Measurements from ENCODE around the gene COL25A1. TPM values are rescaled to one million over a fixed set of nuclear protein-coding genes. Genes with fewer than 3 reads are reported as not detected.

COL25A1 gene
- total RNA-seq, 1 experiment from 2014 or later = 23.0 TPM

DNA sequence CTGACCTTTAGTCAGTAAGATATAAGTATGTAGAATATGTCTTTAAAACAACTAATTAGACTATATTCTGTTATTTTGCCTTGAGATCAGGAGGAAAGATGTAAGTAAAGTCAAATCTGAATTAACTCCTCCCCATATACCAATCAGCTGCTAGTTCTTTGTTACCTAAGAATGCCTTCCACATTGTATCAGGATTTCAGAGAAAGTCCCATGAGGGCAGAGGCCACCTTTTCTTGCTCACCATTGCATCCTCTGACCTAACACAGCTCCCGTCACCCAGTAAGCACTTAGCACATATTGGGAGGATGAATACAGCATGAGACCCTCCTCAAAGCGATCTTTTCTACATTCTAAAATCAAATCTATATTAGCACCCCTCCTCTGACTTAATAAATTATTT, 87.0 kb downstream of the COL25A1 start:
- DNase-seq (ENCODE audit: low read depth) = no peak

DNA sequence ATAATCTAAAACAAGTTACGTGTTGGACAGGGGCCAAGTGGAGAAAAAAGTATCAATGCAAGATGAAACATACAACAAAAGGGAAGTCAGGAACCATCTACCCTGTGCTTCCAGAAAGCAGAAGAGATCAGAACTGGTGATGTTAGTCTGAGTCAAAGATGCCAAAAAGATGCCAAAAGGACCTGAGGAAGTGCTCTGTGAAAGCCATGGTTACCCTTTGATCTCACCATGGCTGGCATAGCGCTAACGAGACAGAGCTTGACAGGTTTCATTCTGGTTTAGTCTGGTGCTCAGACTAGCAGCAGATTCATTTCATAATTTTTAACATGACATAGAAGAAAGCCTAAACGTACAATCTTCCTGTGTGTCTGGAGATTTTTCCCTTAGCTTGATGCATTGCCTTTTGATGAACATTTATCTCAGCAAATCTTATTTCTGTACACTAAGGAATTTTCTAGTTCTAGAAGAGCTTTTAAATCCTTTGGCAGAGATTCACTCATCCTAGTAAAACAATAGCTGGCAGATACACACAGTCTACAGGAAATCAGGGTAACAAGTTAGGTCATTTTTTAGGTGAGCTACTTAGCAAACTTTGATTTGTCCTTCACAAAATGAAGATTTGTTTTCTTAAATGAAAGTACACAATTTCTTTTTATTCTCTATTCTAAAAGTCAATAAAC, 87.7 kb downstream of the COL25A1 start:
- DNase-seq (ENCODE audit: low read depth) = peak; percentile 59

GRCh38 chr4:109213056-109213455, 89.4 kb downstream of the COL25A1 start:
- no peak for DNase-seq (ENCODE audit: low read depth)

DNA sequence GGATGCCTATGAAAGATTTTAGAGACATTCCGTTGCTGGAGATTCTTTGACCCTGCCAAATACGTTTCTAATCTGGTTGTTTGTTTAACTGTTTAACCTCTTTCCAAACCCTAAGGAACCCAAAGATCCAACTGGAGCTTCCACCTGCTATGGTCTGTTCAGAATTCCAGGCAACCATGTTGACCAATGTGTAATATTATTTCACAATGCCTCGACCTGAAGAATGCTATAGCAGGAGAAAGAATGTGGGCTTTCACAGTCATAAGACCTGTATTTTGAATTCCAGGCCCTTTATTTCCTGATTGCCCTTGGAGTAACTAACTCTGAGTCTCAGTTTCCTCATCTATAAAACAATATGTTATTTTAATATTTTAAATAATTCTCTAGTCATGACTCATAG, 90.8 kb downstream of the COL25A1 start:
- DNase-seq (ENCODE audit: low read depth) = peak; percentile 92

GRCh38 chr4:109209647-109210046, 92.8 kb downstream of the COL25A1 start:
- DNase-seq (ENCODE audit: low read depth) = no peak

DNA sequence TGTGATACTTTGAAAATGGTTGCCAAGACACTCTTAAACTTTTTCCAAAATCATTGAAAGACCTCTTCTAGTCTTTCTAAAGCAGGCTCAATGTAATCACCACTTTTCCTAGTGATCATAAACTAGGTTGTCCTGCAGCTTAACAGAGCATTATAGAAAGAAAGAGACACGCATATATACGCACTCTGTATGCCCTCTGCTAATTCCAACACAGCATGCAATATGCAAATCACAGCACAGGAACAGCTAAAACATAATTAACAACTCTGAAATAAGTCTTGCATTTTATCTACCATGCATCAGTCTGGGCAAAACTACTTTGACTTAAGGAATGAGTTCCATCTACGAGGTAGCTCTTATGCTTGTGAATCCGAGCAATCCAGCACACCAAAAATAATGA, 94.6 kb downstream of the COL25A1 start:
- no peak for DNase-seq (ENCODE audit: low read depth)

GRCh38 chr4:109207061-109207460, 95.4 kb downstream of the COL25A1 start:
- peak; percentile 97 for DNase-seq (ENCODE audit: low read depth)

DNA sequence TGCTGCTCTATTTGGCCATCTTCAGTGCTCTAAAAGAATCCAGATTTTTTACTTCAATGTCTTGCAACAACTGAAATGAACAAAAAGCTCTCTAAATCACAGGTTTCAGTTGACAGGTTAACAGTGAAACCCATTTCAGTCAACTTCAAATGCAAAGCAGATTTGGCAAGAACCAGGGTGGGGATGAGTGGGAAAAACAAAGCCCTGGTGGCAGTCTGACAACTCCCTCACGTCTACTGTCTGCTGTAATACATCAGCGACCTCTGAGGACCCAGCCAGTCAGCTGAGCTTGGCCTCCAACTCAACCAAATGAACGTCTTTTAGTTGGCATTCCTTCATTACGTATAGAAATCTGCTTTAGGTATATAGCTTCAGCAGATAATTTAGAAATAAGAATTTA, 95.8 kb downstream of the COL25A1 start:
- peak; percentile 17 for DNase-seq (ENCODE audit: low read depth)

GRCh38 chr4:109205186-109205585, 97.3 kb downstream of the COL25A1 start:
- no peak for DNase-seq (ENCODE audit: low read depth)

DNA sequence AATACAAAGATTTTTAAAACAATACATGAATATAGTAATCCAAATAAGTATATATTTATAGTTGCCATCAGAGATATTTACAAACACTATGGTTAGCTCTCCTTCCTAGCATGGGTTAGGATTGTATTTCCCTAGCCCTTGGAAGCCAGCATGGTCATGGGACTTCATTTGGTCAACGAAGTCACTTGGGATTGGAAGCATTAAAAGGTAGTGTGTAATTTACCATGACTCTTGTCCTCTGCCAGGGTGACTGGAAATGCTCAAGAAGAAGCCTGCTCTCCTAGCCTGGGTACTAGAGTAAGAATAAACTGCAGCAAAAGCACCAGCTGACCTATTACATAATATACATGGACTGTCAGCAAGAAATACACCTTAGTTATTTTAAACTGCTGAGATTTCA, 102.9 kb downstream of the COL25A1 start:
- no peak for DNase-seq (ENCODE audit: low read depth)

- no peak for DNase-seq (ENCODE audit: low read depth)
Measured at GRCh38 chr4:109195646-109196045, 106.8 kb downstream of the COL25A1 start.

GRCh38 chr4:109191216-109191615, 111.2 kb downstream of the COL25A1 start:
- no peak for DNase-seq (ENCODE audit: low read depth)

DNA sequence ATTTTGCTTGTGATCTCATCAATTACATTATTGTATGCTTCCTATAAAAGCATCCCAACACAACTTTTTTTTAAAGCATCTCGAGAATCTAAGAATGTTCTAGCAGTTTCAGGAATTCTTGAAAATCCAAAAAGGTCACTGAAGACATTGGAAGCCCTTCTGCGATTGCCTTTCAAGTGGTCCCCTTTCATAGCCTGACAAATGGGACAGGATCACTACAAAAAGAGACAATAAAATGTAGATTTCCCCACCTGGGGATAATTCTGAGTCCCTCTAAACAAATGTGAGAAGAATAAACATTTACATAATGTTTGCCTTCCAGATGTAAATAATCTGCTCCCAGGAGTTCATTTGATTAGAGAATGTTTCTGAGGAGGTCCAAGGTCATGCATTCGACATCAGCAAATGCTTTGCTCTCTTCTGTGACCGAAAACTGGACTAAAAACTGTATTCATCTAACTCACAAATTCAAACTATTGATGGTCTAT, 116.0 kb downstream of the COL25A1 start:
- DNase-seq (ENCODE audit: low read depth) = no peak

DNA sequence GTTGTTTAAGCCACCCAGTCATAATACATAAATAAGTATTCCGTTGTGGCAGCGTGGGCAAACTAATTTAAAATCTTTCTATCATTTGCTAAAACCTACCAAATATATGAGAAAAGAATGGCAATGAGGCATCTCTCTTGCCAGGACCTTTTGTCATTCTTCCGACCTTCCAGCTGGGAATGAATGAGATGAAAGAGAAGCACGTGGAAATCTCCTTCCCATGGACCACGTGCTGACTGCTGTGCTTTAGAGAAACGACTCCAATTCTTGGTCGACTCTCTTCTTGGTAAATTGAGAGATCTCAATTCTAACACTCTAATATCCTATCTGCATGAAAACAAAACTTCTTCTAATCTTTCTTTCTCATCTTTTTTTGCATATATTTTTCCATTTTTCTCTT, 116.5 kb downstream of the COL25A1 start:
- DNase-seq (ENCODE audit: low read depth) = no peak

- DNase-seq (ENCODE audit: low read depth) = no peak
Measured at GRCh38 chr4:109185548-109185947, 116.9 kb downstream of the COL25A1 start.

- no peak for DNase-seq (ENCODE audit: low read depth)
Measured at GRCh38 chr4:109184491-109184961, 117.9 kb downstream of the COL25A1 start.

- no peak for DNase-seq (ENCODE audit: low read depth)
Measured at GRCh38 chr4:109183931-109184490, 118.4 kb downstream of the COL25A1 start.

GRCh38 chr4:109182696-109183095, 119.8 kb downstream of the COL25A1 start:
- no peak for DNase-seq (ENCODE audit: low read depth)

DNA sequence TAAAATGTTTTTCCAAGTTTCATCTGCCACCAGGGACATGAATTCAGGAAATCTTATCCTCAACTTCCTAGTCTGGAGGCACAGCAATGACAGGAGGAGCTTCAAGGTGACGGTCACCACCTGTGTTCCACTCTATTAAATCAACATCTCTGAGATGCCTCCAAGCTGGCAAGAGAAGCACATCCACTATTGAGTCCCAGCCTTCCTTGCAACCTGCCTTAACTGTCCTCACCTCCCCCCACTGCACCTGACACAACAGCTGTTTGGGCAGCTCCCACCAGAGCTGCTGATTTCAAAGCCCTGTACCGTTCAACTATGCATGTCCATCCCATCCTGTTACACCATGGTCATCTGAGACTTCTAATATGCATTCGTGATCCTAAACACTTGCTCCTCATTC, 123.4 kb downstream of the COL25A1 start:
- peak; percentile 9 for DNase-seq (ENCODE audit: low read depth)

DNA sequence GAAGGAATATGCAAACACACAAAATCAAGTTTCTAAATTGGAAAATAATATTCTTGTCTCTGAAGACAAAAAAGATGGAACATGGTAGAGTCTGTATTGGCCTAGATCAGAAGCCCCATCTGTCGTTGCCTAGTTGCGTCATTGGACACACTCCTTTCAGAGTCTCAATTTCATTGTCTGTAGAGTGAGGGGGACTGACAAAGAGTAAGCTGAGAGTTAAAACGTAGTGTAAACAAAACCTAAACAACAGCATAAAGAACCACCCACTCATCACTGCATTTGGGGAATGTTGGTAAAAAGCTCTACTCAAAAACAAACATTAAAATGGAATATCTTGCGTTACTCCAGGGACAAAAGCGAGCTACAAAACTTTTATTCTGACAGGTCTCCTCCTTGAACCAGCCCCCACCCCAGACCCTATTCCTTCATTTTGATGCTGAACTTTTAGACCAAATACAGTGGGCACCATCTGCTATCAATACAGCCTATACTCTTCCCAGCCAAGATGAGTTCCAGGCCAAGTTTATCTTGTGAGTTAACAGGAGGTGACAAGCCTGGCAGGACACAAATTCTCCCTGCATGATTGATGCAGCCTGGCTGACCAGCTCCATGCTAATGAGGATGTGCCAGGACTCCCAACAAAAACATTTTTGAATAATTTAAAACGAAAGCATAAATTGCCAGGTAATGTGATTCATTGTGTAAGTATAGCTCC, 125.2 kb downstream of the COL25A1 start:
- DNase-seq (ENCODE audit: low read depth) = no peak

DNA sequence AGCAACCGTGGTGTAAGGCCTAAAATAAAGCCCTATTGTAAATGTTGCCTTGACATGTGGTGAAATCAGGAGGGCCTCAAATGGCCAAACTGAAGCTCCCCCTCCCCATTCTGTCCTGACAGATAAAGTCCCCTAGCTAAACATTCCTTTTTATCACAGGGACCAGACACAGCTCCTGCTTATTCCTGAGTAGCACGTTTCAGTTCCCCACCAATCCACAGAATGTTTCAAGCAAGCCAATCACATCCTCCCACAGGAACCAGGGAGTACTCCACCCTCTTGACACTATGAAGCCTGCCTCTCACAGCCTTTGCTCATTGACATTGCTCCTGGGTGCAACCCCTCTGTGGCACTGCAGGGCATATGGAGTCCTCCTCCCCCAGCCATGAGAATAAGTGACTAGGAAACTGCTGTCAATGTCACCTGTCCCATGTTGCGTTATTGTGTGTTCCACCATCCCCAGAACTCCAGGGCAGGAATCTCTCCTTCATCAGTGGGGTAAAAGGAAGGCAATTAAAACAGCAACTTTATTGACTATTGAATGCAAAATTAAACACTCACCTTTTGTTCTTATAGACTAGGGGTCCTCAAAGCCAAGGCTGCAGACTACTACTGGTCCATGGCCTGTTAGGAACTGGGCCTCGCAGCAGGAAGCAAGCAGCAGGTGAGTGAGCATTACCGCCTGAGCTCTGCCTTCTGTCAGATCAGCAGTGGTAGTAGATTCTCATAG, 128.1 kb downstream of the COL25A1 start:
- DNase-seq (ENCODE audit: low read depth) = no peak

DNA sequence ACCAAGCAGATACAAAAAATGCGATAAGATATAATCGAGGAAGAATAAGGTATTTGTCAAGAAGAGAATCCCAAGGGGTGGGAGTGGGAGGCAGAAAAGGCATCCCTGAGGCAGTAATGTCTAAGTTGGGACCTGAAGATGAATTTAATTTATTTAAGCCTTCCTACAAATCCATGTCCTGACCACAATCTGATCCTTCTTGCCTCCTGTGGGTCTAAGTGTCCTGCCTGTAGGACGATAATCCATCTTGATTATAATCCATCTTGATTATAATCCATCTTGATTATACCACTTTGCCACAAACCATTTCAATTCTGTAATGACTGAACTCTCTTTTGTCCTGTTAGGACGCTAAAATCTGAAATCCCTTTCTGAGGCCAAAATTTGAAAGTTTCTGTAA, 130.2 kb downstream of the COL25A1 start:
- no peak for DNase-seq (ENCODE audit: low read depth)
